Stomach smooth muscle (tissue), 2 donors: ENCODE data around the gene LITAFD.
"Not testable (repeated sequence)": the region's sequence is repeated elsewhere in the genome, so short reads cannot be mapped to it uniquely, and the experiment has no call there.

Experiments used
- H3K27ac ChIP-seq: one replicate; pipeline ENCODE4 v1.7.0; 2013; ENCODE audit warnings: mild to moderate bottlenecking, low read length, inconsistent platforms
- H3K27me3 ChIP-seq, 2 donors: one replicate each; pipeline ENCODE4 v1.7.0; 2013; ENCODE audit warnings: low read length in 2 of 2; ENCODE audit not compliant: insufficient read depth in 2 of 2, control insufficient read depth in 1 of 2
- H3K36me3 ChIP-seq, 2 donors: one replicate each; pipeline ENCODE4 v1.7.0; 2013; ENCODE audit warnings: low read length in 2 of 2; ENCODE audit not compliant: control insufficient read depth in 2 of 2, insufficient read depth in 2 of 2
- H3K4me1 ChIP-seq: one replicate; pipeline ENCODE4 v1.7.0; 2013; ENCODE audit warnings: low read length; ENCODE audit not compliant: control insufficient read depth, insufficient read depth
- H3K4me3 ChIP-seq, 2 donors: one replicate each; pipeline ENCODE4 v1.7.0; 2013; ENCODE audit warnings: low read length in 2 of 2
- H3K9ac ChIP-seq, 2 donors: one replicate each; pipeline ENCODE4 v1.7.0; 2013; ENCODE audit warnings: low read length in 2 of 2, mild to moderate bottlenecking in 1 of 2
- H3K9me3 ChIP-seq, 2 donors: one replicate each; pipeline ENCODE4 v1.7.0; 2013; ENCODE audit warnings: low read length in 2 of 2; ENCODE audit not compliant: control insufficient read depth in 2 of 2
- donor health status: healthy.
- donor health status: Pancreatic carcinoma.

LITAFD gene

DNA sequence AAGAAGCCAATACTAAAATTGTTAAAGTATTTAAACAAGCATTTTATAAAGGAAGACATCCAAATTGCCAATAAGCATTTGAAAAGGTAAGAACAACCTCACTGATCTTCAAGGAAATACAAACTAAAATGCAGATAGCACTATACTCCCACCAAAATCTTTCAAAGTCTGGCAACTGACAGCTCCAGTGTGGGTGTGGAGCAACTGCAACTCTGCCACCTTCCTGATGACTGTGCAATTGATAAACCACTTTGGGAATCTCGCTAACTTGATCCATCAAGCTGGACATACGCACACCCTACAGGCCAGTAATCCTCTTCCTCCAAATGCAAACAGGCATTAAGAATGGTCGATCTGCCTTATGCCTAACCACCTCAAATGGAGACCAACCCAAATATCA is 31.9 kb downstream of the LITAFD start:
- H3K27ac ChIP-seq: no peak overlapping the region
- H3K9ac ChIP-seq: no peak overlapping the region
- H3K9me3 ChIP-seq: no peaks in the 10 kb centered on the region
- no peak overlapping the region for H3K4me3 ChIP-seq
- peaks cover 50% of the 10 kb centered on the region in 2 donors for H3K36me3 ChIP-seq
- H3K27me3 ChIP-seq: no peaks in the 10 kb centered on the region
- no peaks in the 10 kb centered on the region for H3K4me1 ChIP-seq

DNA sequence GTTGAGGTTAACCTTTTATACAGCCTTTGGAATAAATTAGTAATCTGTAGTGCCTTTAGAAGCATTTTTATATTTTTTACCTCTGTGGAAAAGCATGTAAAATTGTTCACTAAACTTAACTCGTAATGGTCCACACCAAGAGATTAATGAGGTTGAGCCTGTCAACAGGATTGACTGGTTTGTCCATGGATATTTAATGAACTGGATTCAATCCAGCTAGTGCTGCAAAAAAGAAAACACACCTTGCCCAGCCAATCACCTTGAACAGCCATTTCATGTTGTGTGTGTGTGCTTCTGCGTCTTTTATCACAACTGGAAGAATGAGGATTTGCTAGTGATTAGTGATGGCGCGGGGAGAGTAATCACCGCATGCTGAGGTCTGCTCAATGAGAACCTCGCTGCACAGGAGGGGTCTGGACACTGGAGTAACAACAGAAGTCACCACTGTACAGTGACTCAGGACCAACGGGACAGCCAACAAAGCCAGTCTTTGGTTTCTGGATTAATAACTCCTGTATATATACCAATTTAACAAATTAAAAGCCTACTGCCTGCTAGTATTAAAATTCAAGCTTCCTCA is 33.7 kb downstream of the LITAFD start:
- Histone ChIP-seq H3K9ac (no peak overlapping the region), H3K36me3 (peaks cover 52 to 57% of the 10 kb centered on the region in 2 donors), H3K4me3 (no peak overlapping the region)

DNA sequence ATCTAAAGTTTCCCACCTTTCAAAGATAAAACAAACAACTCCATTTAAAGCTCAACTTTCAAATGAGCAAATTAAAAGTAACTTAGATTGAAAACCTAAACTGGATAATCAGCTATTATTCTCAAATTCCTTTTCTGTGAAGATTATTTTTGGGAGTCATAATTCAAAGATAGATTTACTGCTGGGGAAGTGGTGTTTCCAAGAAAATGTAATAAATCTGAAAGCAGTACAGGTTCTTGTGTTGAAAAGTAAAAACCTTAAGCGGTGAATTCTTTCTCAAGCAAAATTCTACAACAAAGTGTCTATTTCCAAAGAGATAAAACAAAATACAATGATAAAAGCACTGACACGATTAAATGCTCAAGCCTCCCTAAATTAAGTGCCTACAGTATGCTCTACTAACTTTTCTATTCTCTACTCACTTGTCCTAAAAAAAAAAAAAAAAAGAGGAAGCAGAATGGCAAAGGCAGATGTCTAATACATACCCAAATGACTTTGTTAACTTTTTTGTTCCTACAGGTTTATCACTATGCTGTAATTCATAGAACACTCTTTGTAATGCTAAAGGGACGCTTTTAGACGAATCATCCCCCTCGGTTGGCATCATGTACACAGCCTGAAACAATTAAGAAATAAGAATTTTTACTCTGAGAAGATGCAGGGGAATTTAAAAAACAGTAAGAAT is 34.5 kb downstream of the LITAFD start:
- H3K27ac ChIP-seq: no peak overlapping the region
- H3K27me3 ChIP-seq: no peaks in the 10 kb centered on the region
- H3K4me3 ChIP-seq: no peak overlapping the region
- H3K4me1 ChIP-seq: no peaks in the 10 kb centered on the region
- H3K36me3 ChIP-seq: peaks cover 52% of the 10 kb centered on the region in 2 donors
- no peaks in the 10 kb centered on the region for H3K9me3 ChIP-seq
- no peak overlapping the region for H3K9ac ChIP-seq

More for the DNA sequence above, 33.7 kb downstream of the LITAFD start:
- no peaks in the 10 kb centered on the region for H3K9me3 ChIP-seq
- H3K27ac ChIP-seq: no peak overlapping the region
- H3K4me1 ChIP-seq: no peaks in the 10 kb centered on the region
- no peaks in the 10 kb centered on the region for H3K27me3 ChIP-seq

DNA sequence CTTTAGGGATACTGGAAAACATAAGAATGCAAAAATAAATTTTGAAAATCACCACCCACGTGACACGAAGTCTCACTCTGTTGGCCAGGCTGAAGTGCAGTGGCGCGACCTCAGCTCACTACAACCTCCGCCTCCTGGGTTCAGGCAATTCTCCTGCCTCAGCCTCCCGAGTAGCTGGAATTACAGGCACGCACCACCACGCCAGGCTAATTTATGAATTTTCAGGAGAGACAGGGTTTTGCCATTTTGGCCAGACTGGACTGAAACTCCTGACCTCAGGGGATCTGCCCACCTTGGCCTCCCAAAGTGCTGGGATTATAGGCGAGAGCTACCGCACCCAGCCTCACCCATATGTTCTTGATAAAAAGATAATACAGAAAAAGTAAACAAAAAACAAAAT is 35.2 kb downstream of the LITAFD start:
- peaks cover 51 to 52% of the 10 kb centered on the region in 2 donors for H3K36me3 ChIP-seq
- not testable (repeated sequence) for H3K4me3 ChIP-seq

GRCh38 chr16:8919089-8919933 is 37.2 kb downstream of the LITAFD start:
- Histone ChIP-seq H3K4me3 (no peak overlapping the region), H3K9ac (no peak overlapping the region), H3K9me3 (no peaks in the 10 kb centered on the region), H3K36me3 (peaks cover 50 to 60% of the 10 kb centered on the region in 2 donors), H3K27ac (no peak overlapping the region), H3K27me3 (no peaks in the 10 kb centered on the region), H3K4me1 (no peaks in the 10 kb centered on the region)

More for the DNA sequence above, 35.2 kb downstream of the LITAFD start:
- not testable (repeated sequence) for H3K9me3 ChIP-seq, H3K27ac ChIP-seq, H3K9ac ChIP-seq, H3K27me3 ChIP-seq, H3K4me1 ChIP-seq

DNA sequence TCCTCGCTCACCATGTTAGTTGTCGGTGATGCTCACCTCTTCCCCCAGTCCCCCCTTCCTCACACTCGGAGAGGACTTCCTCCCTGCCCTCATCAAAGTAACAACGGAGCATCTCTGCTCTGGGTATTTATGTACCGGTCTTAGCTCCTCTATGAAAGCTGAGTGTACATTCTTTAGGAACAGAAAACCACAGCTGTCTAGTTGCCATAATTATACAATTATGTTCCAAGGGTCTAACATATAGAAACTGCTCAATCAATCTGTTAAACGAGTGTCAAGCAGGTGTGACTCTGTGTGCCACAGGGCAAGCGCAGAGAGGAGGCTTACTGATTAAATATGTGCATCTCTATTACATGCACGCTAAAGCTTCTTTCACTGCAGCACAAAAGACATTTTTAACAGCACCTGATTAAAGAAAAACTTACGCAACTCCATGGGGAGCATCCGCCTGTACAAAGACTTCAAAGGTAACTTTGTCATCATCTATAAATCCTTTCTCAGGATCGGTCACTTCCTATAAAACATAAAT is 37.8 kb downstream of the LITAFD start:
- Histone ChIP-seq H3K9ac (no peak overlapping the region), H3K4me3 (no peak overlapping the region), H3K27me3 (no peaks in the 10 kb centered on the region), H3K9me3 (no peaks in the 10 kb centered on the region), H3K4me1 (no peaks in the 10 kb centered on the region), H3K36me3 (peaks cover 43 to 57% of the 10 kb centered on the region in 2 donors), H3K27ac (no peak overlapping the region)

GRCh38 chr16:8920645-8921346 is 38.6 kb downstream of the LITAFD start:
- Histone ChIP-seq H3K4me1 (no peaks in the 10 kb centered on the region), H3K27me3 (no peaks in the 10 kb centered on the region), H3K27ac (no peak overlapping the region), H3K9me3 (no peaks in the 10 kb centered on the region), H3K4me3 (no peak overlapping the region), H3K36me3 (peaks cover 43 to 52% of the 10 kb centered on the region in 2 donors), H3K9ac (no peak overlapping the region)

DNA sequence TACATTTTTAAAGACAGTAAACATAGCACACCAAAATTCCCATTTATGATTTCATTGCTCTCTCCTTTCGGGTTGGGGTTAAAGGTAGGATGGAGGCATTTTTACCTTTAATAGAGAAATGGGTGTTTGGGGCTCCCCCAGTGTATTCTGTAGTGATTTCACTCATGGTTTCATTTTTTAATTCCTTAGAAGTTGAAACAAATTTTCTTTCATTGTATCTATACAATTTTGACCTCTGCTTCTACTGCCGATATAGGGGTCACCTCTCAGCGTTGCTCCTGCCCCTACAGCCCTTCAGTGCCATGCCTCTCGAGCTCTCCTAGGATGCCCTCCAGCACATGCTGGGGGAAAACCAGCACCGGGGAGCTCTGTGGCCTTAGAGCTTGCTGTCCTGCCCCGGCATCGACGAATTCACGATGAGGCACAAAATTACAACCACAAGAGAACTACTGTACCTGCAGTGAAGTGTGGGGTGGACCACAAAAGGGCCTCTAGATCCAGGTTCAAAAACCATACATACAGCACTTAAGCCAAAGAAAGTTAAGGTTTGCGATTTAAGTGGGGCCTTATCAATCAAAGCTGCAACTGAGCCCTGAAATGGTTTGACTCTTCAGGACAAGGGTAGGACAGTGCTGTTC is 39.3 kb downstream of the LITAFD start:
- H3K27me3 ChIP-seq: no peaks in the 10 kb centered on the region
- H3K27ac ChIP-seq: no peak overlapping the region
- H3K4me3 ChIP-seq: no peak overlapping the region
- H3K36me3 ChIP-seq: peaks cover 37 to 49% of the 10 kb centered on the region in 2 donors
- no peaks in the 10 kb centered on the region for H3K9me3 ChIP-seq
- no peak overlapping the region for H3K9ac ChIP-seq
- H3K4me1 ChIP-seq: no peaks in the 10 kb centered on the region

- Histone ChIP-seq H3K4me3 (no peak overlapping the region), H3K9me3 (no peaks in the 10 kb centered on the region), H3K4me1 (no peaks in the 10 kb centered on the region), H3K9ac (no peak overlapping the region), H3K27ac (no peak overlapping the region), H3K36me3 (peaks cover 36 to 53% of the 10 kb centered on the region in 2 donors), H3K27me3 (no peaks in the 10 kb centered on the region)
Measured at GRCh38 chr16:8923199-8923598, 41.0 kb downstream of the LITAFD start.

DNA sequence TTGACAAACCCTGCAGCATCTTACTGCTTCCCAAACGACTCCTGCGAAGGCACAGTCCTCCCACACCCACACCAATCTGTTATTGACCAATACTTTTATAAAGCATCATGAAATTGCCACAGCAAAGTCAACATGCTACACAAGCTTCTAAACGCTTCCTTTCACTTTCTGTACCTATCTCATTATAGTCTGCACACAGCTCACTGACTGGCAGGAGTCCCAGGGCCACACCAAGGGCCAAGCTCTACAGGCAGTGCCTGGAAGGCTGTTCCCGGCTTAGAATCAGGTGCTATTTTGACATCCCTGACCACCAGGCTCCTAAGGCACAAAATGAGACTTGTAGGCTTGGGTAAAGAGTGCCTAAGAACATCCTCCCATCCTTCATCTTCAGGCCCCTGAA is 42.1 kb downstream of the LITAFD start:
- no peak overlapping the region for H3K9ac ChIP-seq
- H3K27ac ChIP-seq: no peak overlapping the region
- H3K36me3 ChIP-seq: peaks cover 35 to 51% of the 10 kb centered on the region in 2 donors

More for the DNA sequence above, 42.1 kb downstream of the LITAFD start:
- no peaks in the 10 kb centered on the region for H3K27me3 ChIP-seq
- no peak overlapping the region for H3K4me3 ChIP-seq
- H3K9me3 ChIP-seq: no peaks in the 10 kb centered on the region
- H3K4me1 ChIP-seq: no peaks in the 10 kb centered on the region
